ENCODE measurements around the gene ERICH4. TPM values are rescaled to one million over a fixed set of nuclear protein-coding genes. Genes with fewer than 3 reads are reported as not detected.
A peak's percentile ranks its signal among the peaks of the same experiment; 100 is the strongest.
"Not testable (repeated sequence)": the region's sequence is repeated elsewhere in the genome, so short reads cannot be mapped to it uniquely, and the experiment has no call there.

The ERICH4 gene
- total RNA-seq, 2 experiments from 2014 or later = not detected

DNA sequence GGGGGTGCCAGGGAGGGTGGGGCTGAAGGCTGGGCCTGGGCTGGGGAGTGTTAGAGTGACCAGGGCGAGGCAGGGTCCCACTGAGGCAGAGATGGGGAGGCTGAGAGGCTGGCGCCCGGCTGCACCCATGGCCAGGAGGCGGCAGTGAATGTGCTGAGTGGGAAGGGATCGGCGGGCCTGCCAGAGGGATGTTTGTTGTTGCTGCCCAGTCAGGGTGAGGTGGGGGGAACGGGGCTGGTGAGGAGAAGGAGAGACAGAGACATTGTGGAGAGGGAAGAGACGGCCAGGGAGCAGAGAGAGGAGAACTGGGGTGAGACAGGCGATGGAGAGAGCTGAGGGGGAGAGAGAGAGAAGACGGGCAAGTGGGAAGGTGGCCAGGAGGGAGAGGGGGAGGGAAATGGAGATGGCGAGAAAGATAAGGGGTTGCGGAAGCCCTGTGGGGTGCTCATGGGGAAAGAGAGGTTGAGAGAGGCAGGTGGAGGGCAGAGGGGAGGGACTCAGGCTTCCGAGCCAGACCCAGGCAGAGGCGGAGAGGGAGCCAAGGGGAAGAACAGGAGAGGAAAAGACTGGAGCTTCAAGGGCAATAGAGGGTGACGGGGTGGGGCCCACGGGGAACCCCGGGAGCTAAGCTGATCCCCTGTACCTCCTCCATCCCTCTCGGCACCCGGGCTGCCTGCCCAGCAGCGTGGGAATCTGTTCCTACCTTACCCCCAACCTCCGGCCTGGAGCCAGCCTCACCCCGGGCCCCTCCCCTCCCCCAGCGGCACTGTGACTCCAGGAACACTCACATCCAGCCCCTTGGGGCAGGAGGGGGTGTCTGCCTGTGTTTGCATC, 15.1 kb upstream of the ERICH4 start:
- no peaks in the 10 kb centered on the region for H3K27me3 Mint-ChIP-seq
- H3K27ac Mint-ChIP-seq = peak overlapping the region; percentile 85
- intact Hi-C loops (cut with micrococcal nuclease) = no loop called here
- no peaks in the 10 kb centered on the region for H3K9me3 Mint-ChIP-seq
- peaks cover 14% of the 10 kb centered on the region for H3K36me3 Mint-ChIP-seq
- H3K4me1 Mint-ChIP-seq (ENCODE audit: low read depth) = peaks cover 21% of the 10 kb centered on the region
- peak; percentile 56 for DNase-seq
- ChIA-PET POLR2A (interaction anchor here (0.8 kb wide), 2 partner anchors 9 to 19 kb away, joined by 4 to 7 read pairs; no protein-coding TSS in a partner anchor), CTCF (interaction anchor here (1.2 to 2.1 kb wide), 5 partner anchors 12 to 136 kb away, joined by 3 to 16 read pairs (median 6); partner anchors contain the start of gene DMAC2)
- H3K4me3 Mint-ChIP-seq = peak overlapping the region; percentile 67

DNA sequence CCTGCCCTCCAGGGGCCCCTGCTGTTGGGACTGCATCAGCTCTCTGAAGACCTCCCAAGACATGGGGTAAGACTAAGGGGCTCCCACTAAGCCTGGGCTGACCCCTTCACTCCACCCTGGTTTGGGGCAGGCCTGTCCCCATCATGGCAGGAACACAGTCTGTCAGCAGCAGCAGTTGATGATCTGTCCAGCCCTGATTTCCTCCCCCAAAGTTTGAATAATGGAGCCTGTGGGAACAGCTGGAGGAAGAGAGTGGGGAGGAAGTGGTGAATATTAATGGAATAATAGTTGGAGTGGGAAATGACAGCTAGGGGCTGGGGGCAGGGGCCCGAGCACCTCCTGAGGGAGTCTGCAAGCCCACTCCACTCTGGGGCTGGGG, 14.5 kb upstream of the ERICH4 start:
- POLR2A ChIA-PET = interaction anchor here (0.8 to 1.0 kb wide), 3 partner anchors 9 to 18 kb away, joined by 4 to 7 read pairs (median 4); partner anchors contain the start of gene DMAC2
- H3K27ac Mint-ChIP-seq = peak overlapping the region; percentile 70
- CTCF ChIA-PET = interaction anchor here (1.2 to 2.1 kb wide), 4 partner anchors 12 to 135 kb away, joined by 3 to 16 read pairs (median 6); partner anchors contain the start of gene DMAC2
- intact Hi-C loops (cut with micrococcal nuclease) = no loop called here
- H3K4me3 Mint-ChIP-seq = peak overlapping the region; percentile 24
- DNase-seq = no peak
- peaks cover 15% of the 10 kb centered on the region for H3K36me3 Mint-ChIP-seq
- no peaks in the 10 kb centered on the region for H3K9me3 Mint-ChIP-seq
- peaks cover 21% of the 10 kb centered on the region for H3K4me1 Mint-ChIP-seq (ENCODE audit: low read depth)
- no peaks in the 10 kb centered on the region for H3K27me3 Mint-ChIP-seq

DNA sequence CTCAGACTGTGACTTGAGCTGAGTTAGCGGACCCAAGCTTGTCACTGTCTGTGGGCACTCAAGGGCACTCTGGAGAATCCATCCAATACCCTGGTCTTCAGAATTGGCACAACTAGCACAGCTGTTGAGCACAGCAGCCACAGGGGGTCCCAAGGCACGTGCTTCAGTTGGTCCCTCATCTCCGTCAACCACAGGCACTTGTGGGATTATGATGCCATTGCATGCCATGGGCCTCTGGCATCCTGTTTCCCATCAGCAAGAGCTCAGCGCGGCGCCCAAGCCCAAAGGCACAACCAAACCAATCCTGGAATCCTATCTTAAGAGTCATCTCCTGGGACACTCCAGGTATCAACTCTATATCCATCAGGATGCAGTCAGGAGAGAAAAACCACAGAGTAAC, 12.0 kb upstream of the ERICH4 start:
- DNase-seq = no peak
- ChIA-PET POLR2A (interaction anchor here (0.6 kb wide), 1 partner anchor 216 kb away, joined by 3 read pairs; no protein-coding TSS in a partner anchor), CTCF (interaction anchor here (1.0 to 1.9 kb wide), 3 partner anchors 9 to 94 kb away, joined by 3 to 6 read pairs (median 3); partner anchors contain the start of gene DMAC2)
- Mint-ChIP-seq H3K4me3 (no peak overlapping the region), H3K9me3 (no peaks in the 10 kb centered on the region), H3K36me3 (peaks cover 18% of the 10 kb centered on the region), H3K27ac (no peak overlapping the region), H3K27me3 (no peaks in the 10 kb centered on the region), H3K4me1 (ENCODE audit: low read depth) (peaks cover 20% of the 10 kb centered on the region)
- intact Hi-C loops (cut with micrococcal nuclease) = no loop called here

DNA sequence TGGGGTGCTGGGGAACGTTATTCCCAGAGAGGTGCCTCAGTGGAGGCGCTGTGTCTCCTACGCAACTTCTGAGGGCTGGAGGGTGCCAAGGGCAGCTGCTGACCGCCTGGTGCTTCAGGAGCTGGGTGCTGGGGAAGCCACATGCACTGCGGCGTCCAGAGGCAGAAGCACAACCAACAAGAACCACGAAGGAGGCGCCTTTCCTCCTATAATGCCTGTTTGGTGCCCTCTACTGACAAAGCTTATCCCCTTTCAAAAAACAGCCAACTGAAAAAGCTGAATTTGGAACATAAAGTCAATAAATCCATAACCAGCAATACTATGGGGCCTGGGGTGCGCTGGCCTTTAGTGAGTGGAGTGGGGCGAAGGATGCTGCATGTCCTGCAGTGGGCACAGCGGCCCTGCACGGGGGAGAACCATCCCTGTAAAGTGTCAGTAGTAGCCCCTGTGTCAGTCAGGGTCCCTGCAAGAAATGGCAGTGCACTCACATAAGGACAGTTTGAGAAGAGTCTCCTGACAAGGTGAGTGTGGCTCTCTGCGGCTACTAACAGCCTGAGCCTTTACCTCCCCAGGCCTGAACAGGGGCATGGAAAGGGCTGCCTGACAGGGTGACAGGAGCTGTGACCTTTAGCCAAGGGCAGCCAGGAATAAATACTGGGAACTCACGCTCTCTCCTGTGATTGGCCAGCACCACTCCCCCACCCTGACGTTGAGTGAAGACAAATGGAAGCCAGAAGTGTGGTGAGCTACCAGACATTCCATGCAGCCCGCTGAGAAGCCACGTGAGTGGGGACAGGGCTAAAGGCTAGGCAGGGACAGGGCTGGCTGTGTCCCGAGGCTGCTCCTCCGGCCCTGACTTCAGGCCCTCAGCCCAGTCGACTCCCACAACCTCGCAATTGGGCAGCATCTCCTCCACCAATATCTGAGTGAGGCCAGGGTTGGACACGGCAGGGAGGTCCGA, 11.2 kb upstream of the ERICH4 start:
- Mint-ChIP-seq H3K36me3 (peaks cover 20% of the 10 kb centered on the region), H3K9me3 (no peaks in the 10 kb centered on the region), H3K4me3 (no peak overlapping the region)

DNA sequence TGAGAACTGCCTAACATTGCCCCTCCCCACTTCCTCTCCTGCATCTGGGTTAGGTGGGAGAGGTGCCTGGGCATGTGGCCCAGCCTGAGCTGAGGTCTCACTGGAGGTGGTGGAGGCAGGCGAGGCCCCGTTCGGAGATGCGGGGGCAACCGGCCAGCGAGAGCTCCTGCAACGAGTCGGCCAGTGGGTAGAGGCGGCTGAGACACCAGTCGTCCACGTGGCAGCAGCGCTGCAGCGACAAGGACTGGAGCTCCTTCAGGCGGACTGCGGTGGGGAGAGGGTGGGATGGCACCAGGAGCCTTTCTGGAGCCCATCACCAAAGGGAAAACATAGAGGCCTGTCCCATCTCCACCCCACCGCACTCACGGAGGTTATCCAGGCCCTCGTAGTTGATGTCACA, 9.8 kb upstream of the ERICH4 start:
- Mint-ChIP-seq H3K4me1 (ENCODE audit: low read depth) (peaks cover 15% of the 10 kb centered on the region), H3K9me3 (no peaks in the 10 kb centered on the region), H3K27me3 (no peaks in the 10 kb centered on the region), H3K36me3 (peaks cover 20% of the 10 kb centered on the region), H3K27ac (no peak overlapping the region), H3K4me3 (no peak overlapping the region)
- CTCF ChIA-PET = interaction anchor here (1.2 kb wide), 1 partner anchor 131 kb away, joined by 4 read pairs; no protein-coding TSS in a partner anchor
- no peak for DNase-seq
- POLR2A ChIA-PET = no interaction called here
- intact Hi-C loops (cut with micrococcal nuclease) = no loop called here

More for the DNA sequence above, 11.2 kb upstream of the ERICH4 start:
- ChIA-PET CTCF (interaction anchor here (1.0 to 1.9 kb wide), 3 partner anchors 8 to 95 kb away, joined by 3 to 6 read pairs (median 3); partner anchors contain the start of gene DMAC2), POLR2A (interaction anchor here (0.6 kb wide), 1 partner anchor 215 kb away, joined by 3 read pairs; no protein-coding TSS in a partner anchor)
- Mint-ChIP-seq H3K4me1 (ENCODE audit: low read depth) (peaks cover 22% of the 10 kb centered on the region), H3K27me3 (no peaks in the 10 kb centered on the region), H3K27ac (no peak overlapping the region)
- no peak for DNase-seq
- intact Hi-C loops (cut with micrococcal nuclease) = no loop called here

DNA sequence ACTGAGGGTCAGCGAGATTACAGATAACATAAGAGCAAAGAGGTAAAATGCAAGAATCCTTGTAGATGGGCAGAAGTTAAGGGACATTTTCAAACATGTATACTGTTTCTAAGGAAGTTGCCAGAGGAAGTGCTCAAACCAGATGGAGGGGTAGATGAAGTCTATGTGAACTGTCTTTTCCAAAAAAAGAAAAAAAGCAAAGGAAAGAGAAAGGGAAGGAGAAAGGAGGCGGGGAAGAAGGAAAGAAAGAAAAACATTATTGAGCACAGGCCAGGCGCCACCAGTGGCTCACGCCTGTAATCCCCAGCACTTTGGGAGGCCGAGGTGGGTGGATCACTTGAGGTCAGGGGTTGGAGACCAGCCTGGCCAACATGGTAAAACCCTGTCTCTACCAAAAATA, 8.5 kb upstream of the ERICH4 start:
- no peak for DNase-seq
- Mint-ChIP-seq H3K36me3 (peaks cover 23% of the 10 kb centered on the region), H3K27me3 (no peaks in the 10 kb centered on the region), H3K27ac (no peak overlapping the region), H3K9me3 (no peaks in the 10 kb centered on the region), H3K4me1 (ENCODE audit: low read depth) (peaks cover 12% of the 10 kb centered on the region), H3K4me3 (no peak overlapping the region)
- CTCF ChIA-PET = interaction anchor here (2.9 kb wide), 1 partner anchor 15 kb away, joined by 9 read pairs; no protein-coding TSS in a partner anchor
- POLR2A ChIA-PET = no interaction called here
- intact Hi-C loops (cut with micrococcal nuclease) = no loop called here

DNA sequence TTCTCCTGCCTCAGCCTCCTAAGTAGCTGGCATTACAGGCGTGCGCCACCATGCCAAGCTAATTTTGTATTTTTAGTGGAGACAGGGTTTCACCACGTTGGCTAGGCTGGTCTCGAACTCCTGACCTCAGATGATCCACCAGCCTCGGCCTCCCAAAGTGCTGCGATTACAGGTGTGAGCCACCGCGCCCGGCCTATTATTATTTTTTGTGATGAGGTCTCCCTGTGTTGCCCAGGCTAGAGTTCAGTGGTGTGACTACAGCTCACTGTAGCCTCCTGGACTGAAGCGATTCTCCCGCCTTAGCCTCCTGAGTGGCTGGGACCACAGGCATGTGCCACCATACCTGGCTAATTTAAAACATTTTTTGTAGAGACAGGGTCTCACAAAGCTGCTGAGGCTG, 7.6 kb upstream of the ERICH4 start:
- POLR2A ChIA-PET = interaction anchor here (1.7 kb wide), 1 partner anchor 128 kb away, joined by 5 read pairs; no protein-coding TSS in a partner anchor

DNA sequence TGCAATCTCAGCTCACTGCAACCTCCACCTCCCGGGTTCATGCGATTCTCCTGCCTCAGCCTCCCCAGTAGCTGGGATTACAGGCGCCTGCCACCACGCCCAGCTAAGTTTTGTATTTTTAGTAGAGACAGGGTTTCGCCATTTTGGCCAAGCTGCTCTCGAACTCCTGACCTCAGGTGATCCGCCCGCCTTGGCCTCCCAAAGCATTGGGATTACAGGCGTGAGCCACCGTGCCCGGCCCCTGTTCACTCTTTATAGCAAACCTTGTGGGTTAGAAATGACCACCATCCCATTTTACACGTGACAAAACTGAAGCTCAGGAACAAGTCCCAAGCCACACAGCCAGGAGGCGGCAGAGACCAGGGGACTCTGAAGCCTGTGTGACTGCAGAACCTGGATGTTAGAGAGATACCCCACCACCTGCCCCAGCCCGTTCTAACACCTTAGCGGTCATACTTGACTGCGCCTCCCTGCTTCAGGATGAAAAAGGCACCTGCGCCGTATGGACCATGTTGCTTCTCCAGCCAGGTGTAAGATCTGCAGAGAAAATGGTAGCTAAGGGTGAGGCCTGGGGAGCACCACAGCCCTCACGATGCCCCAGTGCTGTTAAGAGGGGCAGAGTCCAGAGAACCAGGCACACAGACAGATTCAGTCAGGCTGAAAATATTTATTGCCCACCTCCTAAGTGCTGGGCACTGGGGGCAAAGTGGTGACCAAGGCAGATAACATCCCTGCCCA, 6.9 kb upstream of the ERICH4 start:
- POLR2A ChIA-PET = interaction anchor here (1.2 to 1.7 kb wide), 2 partner anchors 8 to 128 kb away, joined by 4 to 5 read pairs; no protein-coding TSS in a partner anchor
- H3K36me3 Mint-ChIP-seq = peaks cover 23% of the 10 kb centered on the region
- CTCF ChIA-PET = interaction anchor here (1.1 to 2.9 kb wide), 3 partner anchors 13 to 161 kb away, joined by 3 to 9 read pairs (median 3); no protein-coding TSS in a partner anchor
- H3K4me3 Mint-ChIP-seq = no peak overlapping the region
- no peak for DNase-seq
- no peak overlapping the region for H3K27ac Mint-ChIP-seq
- intact Hi-C loops (cut with micrococcal nuclease) = no loop called here
- H3K9me3 Mint-ChIP-seq = no peaks in the 10 kb centered on the region
- H3K27me3 Mint-ChIP-seq = no peaks in the 10 kb centered on the region
- peaks cover 15% of the 10 kb centered on the region for H3K4me1 Mint-ChIP-seq (ENCODE audit: low read depth)

More for the DNA sequence above, 7.6 kb upstream of the ERICH4 start:
- H3K4me3 Mint-ChIP-seq; H3K9me3 Mint-ChIP-seq; H3K27ac Mint-ChIP-seq; H3K27me3 Mint-ChIP-seq; intact Hi-C loops (cut with micrococcal nuclease); DNase-seq: not testable (repeated sequence)
- CTCF ChIA-PET = interaction anchor here (1.1 to 2.9 kb wide), 2 partner anchors 14 to 101 kb away, joined by 3 to 9 read pairs; no protein-coding TSS in a partner anchor
- Mint-ChIP-seq H3K36me3 (peaks cover 23% of the 10 kb centered on the region), H3K4me1 (ENCODE audit: low read depth) (peaks cover 15% of the 10 kb centered on the region)

DNA sequence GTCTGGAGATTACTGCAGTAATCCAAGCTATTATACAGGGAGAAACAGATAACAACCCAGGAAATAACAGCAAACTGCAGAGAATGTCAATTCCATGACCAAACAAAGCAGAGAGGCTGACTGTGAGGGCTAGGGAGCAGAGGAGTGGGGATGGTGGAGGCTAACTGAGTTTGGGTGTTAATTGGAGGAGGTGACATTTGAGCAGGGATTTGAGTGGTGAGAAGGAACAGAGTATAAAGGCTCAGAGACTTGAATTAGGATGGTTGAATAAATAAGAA, 6.3 kb upstream of the ERICH4 start:
- Mint-ChIP-seq H3K4me3 (no peak overlapping the region), H3K27me3 (no peaks in the 10 kb centered on the region), H3K4me1 (ENCODE audit: low read depth) (peaks cover 15% of the 10 kb centered on the region), H3K27ac (no peak overlapping the region), H3K9me3 (no peaks in the 10 kb centered on the region), H3K36me3 (peaks cover 22% of the 10 kb centered on the region)
- intact Hi-C loops (cut with micrococcal nuclease) = no loop called here
- CTCF ChIA-PET = interaction anchor here (1.1 to 2.9 kb wide), 3 partner anchors 13 to 161 kb away, joined by 3 to 9 read pairs (median 3); no protein-coding TSS in a partner anchor
- DNase-seq = no peak
- POLR2A ChIA-PET = interaction anchor here (1.2 to 1.7 kb wide), 2 partner anchors 8 to 127 kb away, joined by 4 to 5 read pairs; no protein-coding TSS in a partner anchor

DNA sequence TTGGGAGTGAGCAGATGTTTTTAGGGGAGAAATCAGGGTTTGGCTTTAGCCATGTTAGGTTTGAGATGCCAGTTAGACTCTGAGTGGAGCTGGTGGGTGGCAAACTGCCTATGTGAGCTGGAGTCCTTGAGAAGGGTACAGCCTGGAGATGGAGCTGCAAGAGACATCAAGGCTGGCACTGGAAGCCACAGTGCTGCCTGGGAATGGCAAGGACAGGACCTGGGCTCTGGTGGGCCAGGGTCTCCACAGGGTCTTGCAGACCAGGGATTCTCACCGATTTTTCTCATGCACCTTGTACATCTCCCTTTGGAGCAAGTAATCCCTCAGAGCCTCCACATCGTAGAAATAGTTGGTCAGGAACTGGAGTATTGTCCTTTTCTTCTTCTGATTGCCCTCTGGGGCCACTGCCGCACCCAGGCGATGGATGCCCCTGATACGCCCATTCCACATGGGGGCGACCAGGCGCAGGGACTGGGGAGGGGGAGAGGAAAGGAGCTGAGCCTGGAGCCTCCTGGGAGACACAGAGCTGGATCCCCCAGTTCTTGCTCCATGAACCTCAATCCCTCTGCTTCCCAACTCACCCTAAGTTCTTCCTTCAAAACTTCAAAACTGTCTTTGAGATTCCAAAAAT, 4.9 kb upstream of the ERICH4 start:
- ChIA-PET POLR2A (interaction anchor here (1.3 kb wide), 1 partner anchor 118 kb away, joined by 4 read pairs; no protein-coding TSS in a partner anchor), CTCF (interaction anchor here (1.2 to 6.4 kb wide), 4 partner anchors 12 to 132 kb away, joined by 3 to 60 read pairs (median 22); no protein-coding TSS in a partner anchor)
- peaks cover 15% of the 10 kb centered on the region for H3K4me1 Mint-ChIP-seq (ENCODE audit: low read depth)
- intact Hi-C loops (cut with micrococcal nuclease) = no loop called here
- peaks cover 8% of the 10 kb centered on the region for H3K36me3 Mint-ChIP-seq
- no peak overlapping the region for H3K4me3 Mint-ChIP-seq
- H3K27ac Mint-ChIP-seq = no peak overlapping the region
- DNase-seq = no peak
- H3K27me3 Mint-ChIP-seq = no peaks in the 10 kb centered on the region
- no peaks in the 10 kb centered on the region for H3K9me3 Mint-ChIP-seq
